Kidney epithelial cell (primary cell): ENCODE data around the gene EPHX1. TPM values are rescaled to one million over a fixed set of nuclear protein-coding genes. Genes with fewer than 3 reads are reported as not detected.

Source experiments
- DNase-seq: peaks from one replicate; pipeline ENCODE4 v3.0.0-alpha.2; 2010; ENCODE audit warnings: low read depth
- H3K27me3 ChIP-seq: 2 replicates; pipeline ENCODE4 v1.6.0; 2011; ENCODE audit warnings: low read length; ENCODE audit not compliant: control insufficient read depth, insufficient read depth
- H3K36me3 ChIP-seq: 2 replicates; pipeline ENCODE4 v1.5.1; 2011; ENCODE audit warnings: low read length; ENCODE audit not compliant: control insufficient read depth, insufficient read depth
- H3K4me3 ChIP-seq: 2 replicates; pipeline ENCODE4 v1.5.1; 2011; ENCODE audit warnings: low read depth, mild to moderate bottlenecking, control low read depth, low read length
- total RNA-seq: library from RNA; depleted of rRNA; stranded (reverse); fragments of >200 nt; gene quantifications from 2 replicates; pipeline ENCODE4 v1.2.3, GENCODE V29; 2015
- TF ChIP-seq, protein P1 (sequence below): IDR thresholded peaks from 2 replicates; pipeline ENCODE4 v1.5.1; 2011; ENCODE audit warnings: mild to moderate bottlenecking, moderate library complexity, low read length, control low read depth, inconsistent platforms; ENCODE audit not compliant: insufficient read depth, poor library complexity, severe bottlenecking

EPHX1 gene
- total RNA-seq, 1 donor from 2014 or later: 23.6 TPM

DNA sequence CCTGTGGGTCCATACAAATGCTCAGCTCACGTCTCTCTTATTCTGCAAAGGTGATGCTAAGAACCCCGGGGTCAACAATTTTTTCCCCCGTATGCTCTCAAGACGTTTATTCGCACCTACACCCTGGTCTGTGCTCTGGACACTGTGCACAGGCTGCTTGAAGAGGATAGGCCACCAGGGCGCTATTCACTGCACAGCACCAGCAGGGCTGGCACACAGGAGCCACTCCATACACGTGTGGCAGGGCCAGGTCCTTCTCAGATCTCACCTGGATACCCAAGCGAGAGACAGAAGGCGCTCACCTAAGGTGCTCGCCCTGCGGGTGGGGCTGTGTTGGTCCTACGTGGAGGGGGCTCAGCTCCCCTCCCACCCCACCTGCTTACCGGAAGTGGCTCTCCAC lies 55.6 kb downstream of the EPHX1 start:
- H3K27me3 ChIP-seq: no peaks in the 10 kb centered on the region
- peaks cover 1% of the 10 kb centered on the region for H3K36me3 ChIP-seq
- no peak overlapping the region for H3K4me3 ChIP-seq
- DNase-seq: no peak
- TF ChIP-seq, protein P1, sequence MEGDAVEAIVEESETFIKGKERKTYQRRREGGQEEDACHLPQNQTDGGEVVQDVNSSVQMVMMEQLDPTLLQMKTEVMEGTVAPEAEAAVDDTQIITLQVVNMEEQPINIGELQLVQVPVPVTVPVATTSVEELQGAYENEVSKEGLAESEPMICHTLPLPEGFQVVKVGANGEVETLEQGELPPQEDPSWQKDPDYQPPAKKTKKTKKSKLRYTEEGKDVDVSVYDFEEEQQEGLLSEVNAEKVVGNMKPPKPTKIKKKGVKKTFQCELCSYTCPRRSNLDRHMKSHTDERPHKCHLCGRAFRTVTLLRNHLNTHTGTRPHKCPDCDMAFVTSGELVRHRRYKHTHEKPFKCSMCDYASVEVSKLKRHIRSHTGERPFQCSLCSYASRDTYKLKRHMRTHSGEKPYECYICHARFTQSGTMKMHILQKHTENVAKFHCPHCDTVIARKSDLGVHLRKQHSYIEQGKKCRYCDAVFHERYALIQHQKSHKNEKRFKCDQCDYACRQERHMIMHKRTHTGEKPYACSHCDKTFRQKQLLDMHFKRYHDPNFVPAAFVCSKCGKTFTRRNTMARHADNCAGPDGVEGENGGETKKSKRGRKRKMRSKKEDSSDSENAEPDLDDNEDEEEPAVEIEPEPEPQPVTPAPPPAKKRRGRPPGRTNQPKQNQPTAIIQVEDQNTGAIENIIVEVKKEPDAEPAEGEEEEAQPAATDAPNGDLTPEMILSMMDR: no peak

DNA sequence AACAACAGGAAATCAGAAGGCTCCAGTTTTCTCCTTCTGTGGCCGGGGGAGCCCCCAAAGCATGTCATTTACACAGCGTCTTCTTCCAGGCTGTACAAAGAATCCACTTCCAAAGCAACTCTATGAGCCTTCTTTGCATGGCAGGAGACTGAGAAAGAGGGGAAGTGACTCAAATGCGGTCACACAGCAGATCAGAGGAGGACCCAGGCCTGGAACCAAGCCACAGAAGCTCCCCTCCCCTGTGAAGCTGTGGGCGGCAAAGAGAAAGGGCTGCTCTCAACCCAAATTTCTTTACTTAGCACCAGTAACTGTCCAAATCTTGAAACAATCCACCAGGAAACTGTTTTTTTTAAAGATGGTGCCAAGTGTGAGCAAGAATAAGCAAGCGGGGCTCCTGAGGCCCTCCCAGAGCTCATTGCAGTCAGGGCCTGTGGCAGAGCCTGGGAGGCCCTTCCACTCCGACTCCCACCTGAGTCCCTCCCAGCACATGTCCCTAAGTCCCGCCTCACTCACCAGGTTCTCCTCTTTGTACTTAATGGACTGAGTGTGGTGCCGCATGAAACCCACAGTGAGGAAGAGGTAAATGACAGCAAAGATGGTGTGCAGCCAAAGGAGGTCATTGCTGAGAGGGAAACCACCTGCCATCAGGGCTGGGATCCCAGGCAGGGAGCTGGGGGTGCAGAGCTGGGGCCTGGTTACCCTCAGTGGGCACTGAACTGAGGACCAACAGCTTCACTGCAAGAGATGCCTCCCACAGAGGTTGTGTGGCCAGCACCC lies 56.3 kb downstream of the EPHX1 start:
- H3K27me3 ChIP-seq: no peaks in the 10 kb centered on the region
- TF ChIP-seq, protein P1: no peak
- H3K36me3 ChIP-seq: peaks cover 1% of the 10 kb centered on the region
- no peak overlapping the region for H3K4me3 ChIP-seq
- no peak for DNase-seq

DNA sequence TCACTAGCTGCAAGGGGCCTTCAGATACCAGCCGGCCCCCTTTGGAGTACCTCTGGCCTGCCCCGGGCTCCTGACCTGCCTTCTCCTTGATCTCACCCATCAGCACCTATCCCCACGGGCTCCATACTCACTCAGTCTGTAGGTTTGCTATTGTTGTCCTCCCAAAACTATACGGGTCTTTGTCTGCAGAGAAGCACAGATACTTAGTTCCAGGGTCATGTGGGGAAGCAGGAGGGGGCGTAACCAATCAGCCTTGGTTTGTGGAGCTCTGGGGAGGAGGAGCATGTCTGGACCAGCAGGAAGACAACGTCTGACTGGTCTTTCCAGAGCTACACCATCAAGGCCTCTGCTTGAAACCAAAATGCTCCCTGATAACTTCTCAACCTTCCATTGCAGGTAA lies 57.1 kb downstream of the EPHX1 start:
- TF ChIP-seq, protein P1: no peak
- H3K36me3 ChIP-seq: peaks cover 1% of the 10 kb centered on the region
- no peaks in the 10 kb centered on the region for H3K27me3 ChIP-seq
- no peak for DNase-seq
- no peak overlapping the region for H3K4me3 ChIP-seq

DNA sequence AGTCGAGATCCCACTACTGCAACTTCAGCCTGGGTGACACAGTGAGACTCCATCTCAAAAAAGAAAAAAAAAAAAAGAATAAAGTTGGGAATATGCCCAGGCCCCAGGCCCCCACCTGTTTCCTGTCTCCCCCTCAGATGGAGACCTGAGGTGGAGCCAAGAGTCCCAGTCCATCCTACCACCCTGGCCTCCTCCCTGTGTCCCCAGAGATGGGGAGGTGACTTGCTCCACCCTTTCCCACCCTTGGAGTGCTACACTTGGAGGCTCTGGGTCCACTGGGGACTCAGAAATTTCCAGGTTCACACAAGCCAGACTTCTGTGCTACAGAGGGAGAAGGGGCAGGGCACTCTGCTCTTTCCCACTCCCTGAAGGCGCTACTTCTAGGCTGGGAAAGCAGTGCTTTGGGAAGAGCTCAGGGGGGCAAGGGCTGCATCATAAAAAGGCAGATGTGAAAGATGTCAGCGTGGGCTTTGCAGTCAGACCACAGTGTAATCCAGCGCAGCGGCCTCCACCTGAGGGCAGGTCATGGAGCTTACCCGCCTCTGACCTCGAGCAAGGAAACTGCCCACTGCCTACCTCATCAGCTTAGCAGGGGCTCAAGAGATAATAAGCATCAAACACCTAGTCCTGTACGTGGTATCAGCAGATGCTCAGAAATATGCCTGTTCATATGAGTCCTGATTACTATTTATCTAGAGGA lies 58.9 kb downstream of the EPHX1 start:
- H3K4me3 ChIP-seq: no peak overlapping the region
- H3K27me3 ChIP-seq: no peaks in the 10 kb centered on the region
- DNase-seq: no peak
- peaks cover 2% of the 10 kb centered on the region for H3K36me3 ChIP-seq
- TF ChIP-seq, protein P1: no peak

DNA sequence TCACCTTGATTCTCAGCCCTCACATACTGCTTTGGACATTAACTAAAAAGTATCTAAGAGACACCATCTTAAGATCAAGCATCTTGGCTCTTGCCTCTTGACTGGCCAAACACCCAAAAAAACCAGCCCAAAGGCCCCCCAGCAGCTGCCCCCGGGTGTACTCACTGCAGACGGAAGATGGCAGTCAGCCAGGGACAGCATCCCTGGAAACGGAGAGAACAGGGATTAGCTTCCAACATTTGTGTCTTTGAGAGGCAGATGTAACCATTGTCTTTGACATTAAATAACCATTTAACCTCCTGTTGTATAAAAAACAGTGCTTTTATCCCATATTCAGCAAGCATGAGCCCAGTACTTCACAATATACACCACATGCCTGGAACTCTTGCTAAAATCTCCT lies 61.0 kb downstream of the EPHX1 start:
- H3K36me3 ChIP-seq: peaks cover 2% of the 10 kb centered on the region

More for the DNA sequence above, 61.0 kb downstream of the EPHX1 start:
- Histone ChIP-seq H3K4me3 (no peak overlapping the region), H3K27me3 (no peaks in the 10 kb centered on the region)
- no peak for DNase-seq
- TF ChIP-seq, protein P1: no peak
